ENCODE measurements around the gene TICRR.

DNA sequence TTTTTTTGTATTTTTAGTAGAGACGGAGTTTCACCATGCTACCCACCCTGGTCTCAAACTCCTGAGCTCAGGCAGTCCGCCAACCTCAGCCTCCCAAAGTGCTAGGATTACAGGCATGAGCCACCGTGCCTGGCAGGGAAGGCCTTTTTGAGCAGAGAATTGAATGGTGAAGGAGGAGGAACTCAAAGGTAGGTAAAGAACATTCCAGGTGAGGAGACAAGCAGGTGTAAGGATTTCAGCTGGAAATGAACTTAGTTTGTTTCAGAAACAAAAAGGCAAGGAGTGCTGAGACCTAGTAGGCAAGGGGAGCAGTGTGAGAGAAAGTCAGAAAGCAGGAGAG lies 2.5 kb downstream of the TICRR start:
- TF ChIP-seq RAD21 (IDR thresholded peaks at IDR 0.05) (no peak), GABPA (IDR thresholded peaks at IDR 0.05 in 1 of 2, conservative IDR thresholded peaks at IDR 0.05 in 1 of 2) (no peak), YY1 (IDR thresholded peaks at IDR 0.05) (no peak), SP1 (IDR thresholded peaks at IDR 0.05) (no peak), HNF4A (conservative IDR thresholded peaks at IDR 0.05) (no peak), EGR1 (IDR thresholded peaks at IDR 0.05; ENCODE audit: low read depth in 2 of 2) (no peak), JUND (IDR thresholded peaks at IDR 0.05) (no peak), TAF1 (conservative IDR thresholded peaks at IDR 0.05) (no peak)
- TF ChIP-seq, protein P1, sequence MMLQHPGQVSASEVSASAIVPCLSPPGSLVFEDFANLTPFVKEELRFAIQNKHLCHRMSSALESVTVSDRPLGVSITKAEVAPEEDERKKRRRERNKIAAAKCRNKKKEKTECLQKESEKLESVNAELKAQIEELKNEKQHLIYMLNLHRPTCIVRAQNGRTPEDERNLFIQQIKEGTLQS (IDR thresholded peaks at IDR 0.05) = no peak
- TF ChIP-seq, protein P2, sequence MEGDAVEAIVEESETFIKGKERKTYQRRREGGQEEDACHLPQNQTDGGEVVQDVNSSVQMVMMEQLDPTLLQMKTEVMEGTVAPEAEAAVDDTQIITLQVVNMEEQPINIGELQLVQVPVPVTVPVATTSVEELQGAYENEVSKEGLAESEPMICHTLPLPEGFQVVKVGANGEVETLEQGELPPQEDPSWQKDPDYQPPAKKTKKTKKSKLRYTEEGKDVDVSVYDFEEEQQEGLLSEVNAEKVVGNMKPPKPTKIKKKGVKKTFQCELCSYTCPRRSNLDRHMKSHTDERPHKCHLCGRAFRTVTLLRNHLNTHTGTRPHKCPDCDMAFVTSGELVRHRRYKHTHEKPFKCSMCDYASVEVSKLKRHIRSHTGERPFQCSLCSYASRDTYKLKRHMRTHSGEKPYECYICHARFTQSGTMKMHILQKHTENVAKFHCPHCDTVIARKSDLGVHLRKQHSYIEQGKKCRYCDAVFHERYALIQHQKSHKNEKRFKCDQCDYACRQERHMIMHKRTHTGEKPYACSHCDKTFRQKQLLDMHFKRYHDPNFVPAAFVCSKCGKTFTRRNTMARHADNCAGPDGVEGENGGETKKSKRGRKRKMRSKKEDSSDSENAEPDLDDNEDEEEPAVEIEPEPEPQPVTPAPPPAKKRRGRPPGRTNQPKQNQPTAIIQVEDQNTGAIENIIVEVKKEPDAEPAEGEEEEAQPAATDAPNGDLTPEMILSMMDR (IDR thresholded peaks at IDR 0.05; ENCODE audit: low read depth, low read length, missing input control) = no peak
- TF ChIP-seq, protein P3, sequence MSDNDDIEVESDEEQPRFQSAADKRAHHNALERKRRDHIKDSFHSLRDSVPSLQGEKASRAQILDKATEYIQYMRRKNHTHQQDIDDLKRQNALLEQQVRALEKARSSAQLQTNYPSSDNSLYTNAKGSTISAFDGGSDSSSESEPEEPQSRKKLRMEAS (IDR thresholded peaks at IDR 0.05) = no peak

Data from liver (tissue), 3 donors.